HCT116 (cell line): ENCODE data around the gene RNF141. TPM values are rescaled to one million over a fixed set of nuclear protein-coding genes. Genes with fewer than 3 reads are reported as not detected.

Experiments
- ATAC-seq: fragments of 200-7000 bp; cut with Tn5 transposase; 2 replicates; pipeline ENCODE4 v1.9.1; 2020; ENCODE audit warnings: mild to moderate bottlenecking, moderate library complexity
- BruUV-seq: library from RNA; stranded (reverse); fragments of 400-500 nt; replicated peaks from 2 replicates; lab custom pipeline; 2021; lab: Mats Ljungman, UMichigan
- CTCF ChIA-PET: fragments of 300-600 bp; sonication (Branson Sonifier 250); formaldehyde crosslinking; loops from one replicate; lab custom pipeline; 2021; ENCODE audit warnings: antibody characterized with exemption; lab: Charles Lee
- POLR2A ChIA-PET: fragments of 300-600, 350-600 bp; sonication (Branson Sonifier 250); formaldehyde crosslinking; loops from one replicate; lab custom pipeline; 2021; ENCODE audit warnings: antibody characterized with exemption; lab: Charles Lee
- RAD21 ChIA-PET, 2 experiments: fragments of 300-600 bp; sonication (Branson Sonifier 250); formaldehyde crosslinking; loops; one replicate each; lab custom pipeline; 2023; ENCODE audit warnings: low total read pairs in 2 of 2; ENCODE audit not compliant: uncharacterized antibody in 2 of 2, unreplicated experiment in 2 of 2, low non-redundant PET in 1 of 2; lab: Charles Lee
- DNase-seq: peaks from one replicate; pipeline ENCODE4 v3.0.0-alpha.2; 2010; ENCODE audit warnings: low read depth, low spot score
- H2AFZ ChIP-seq: fragments of 200-600 bp; shearing (Covaris generic), sonication (generic); 2 replicates; pipeline ENCODE4 v1.6.1; 2017; ENCODE audit warnings: low read depth, mixed run types, mixed read lengths, antibody characterized with exemption, low read length; ENCODE audit not compliant: poor library complexity, severe bottlenecking
- H3K27ac ChIP-seq: 2 replicates; pipeline ENCODE4 v1.5.1; 2012; ENCODE audit warnings: low read depth, low read length
- H3K27me3 ChIP-seq: fragments of 200-600 bp; sonication (generic); 2 replicates; pipeline ENCODE4 v1.6.1; 2016; ENCODE audit warnings: mixed run types, low read length, mixed read lengths; ENCODE audit not compliant: insufficient read depth
- H3K36me3 ChIP-seq, 2 experiments: fragments of 200-500 bp in 1 of 2; fragments of 200-600 bp in 1 of 2; sonication (Bioruptor generic) in 1 of 2; sonication (generic) in 1 of 2; 2 replicates each; pipeline versions ENCODE4 v1.5.1 to v1.6.1; 2014 to 2016; ENCODE audit warnings: low read length in 2 of 2, inconsistent platforms in 1 of 2, mixed read lengths in 1 of 2, mixed run types in 1 of 2; ENCODE audit not compliant: insufficient read depth in 2 of 2, control insufficient read depth in 1 of 2
- H3K4me1 ChIP-seq, 2 experiments: fragments of 200-600 bp in 1 of 2; sonication (generic) in 1 of 2; 2 replicates each; pipeline versions ENCODE4 v1.5.1 to v1.6.1; 2012 to 2017; ENCODE audit warnings: low read length in 2 of 2, inconsistent platforms in 1 of 2, mild to moderate bottlenecking in 1 of 2, mixed read lengths in 1 of 2, mixed run types in 1 of 2, moderate library complexity in 1 of 2; ENCODE audit not compliant: insufficient read depth in 2 of 2, control insufficient read depth in 1 of 2
- H3K4me2 ChIP-seq: fragments of 200-600 bp; sonication (generic); 2 replicates; pipeline ENCODE4 v1.6.1; 2017; ENCODE audit warnings: mixed run types, low read length, mixed read lengths
- H3K4me3 ChIP-seq, 2 experiments: fragments of 200-600 bp in 1 of 2; sonication (generic) in 1 of 2; replicated peaks in 1 of 2; 2 replicates each; pipeline ENCODE4 v1.5.1; 2011 to 2016; ENCODE audit warnings: low read length in 2 of 2, control low read depth in 1 of 2, low read depth in 1 of 2, mild to moderate bottlenecking in 1 of 2, mixed read lengths in 1 of 2, mixed run types in 1 of 2
- H3K79me2 ChIP-seq: fragments of 200-600 bp; sonication (generic); 2 replicates; pipeline ENCODE4 v1.6.1; 2017; ENCODE audit warnings: mild to moderate bottlenecking, mixed run types, low read length, moderate library complexity, mixed read lengths; ENCODE audit not compliant: insufficient read depth
- H3K9ac ChIP-seq: fragments of 200-600 bp; sonication (generic); 2 replicates; pipeline ENCODE4 v1.6.1; 2016; ENCODE audit warnings: low read length, mixed read lengths
- H3K9me2 ChIP-seq: fragments of 200-600 bp; sonication (generic), shearing (Covaris generic); 2 replicates; pipeline ENCODE4 v1.6.1; 2017; ENCODE audit warnings: mixed run types, mild to moderate bottlenecking, moderate library complexity; ENCODE audit not compliant: insufficient read depth
- H3K9me3 ChIP-seq, 2 experiments: fragments of 200-500 bp in 1 of 2; fragments of 200-600 bp in 1 of 2; sonication (Bioruptor generic) in 1 of 2; sonication (generic) in 1 of 2; 2 replicates each; pipeline ENCODE4 v1.6.1; 2014 to 2017; ENCODE audit warnings: low read length in 2 of 2, mixed read lengths in 2 of 2, inconsistent platforms in 1 of 2, low read depth in 1 of 2, mild to moderate bottlenecking in 1 of 2, mixed run types in 1 of 2, moderate library complexity in 1 of 2; ENCODE audit not compliant: control insufficient read depth in 1 of 2, insufficient read depth in 1 of 2
- H4K20me1 ChIP-seq: fragments of 200-600 bp; sonication (generic), shearing (Covaris generic); 2 replicates; pipeline ENCODE4 v1.6.1; 2017; ENCODE audit warnings: mixed run types, mild to moderate bottlenecking, moderate library complexity; ENCODE audit not compliant: insufficient read depth
- CBX3 ChIP-seq: IDR thresholded peaks from 2 replicates; pipeline ENCODE4 v1.6.1; 2012; ENCODE audit warnings: low read depth
- EGR1 ChIP-seq: IDR thresholded peaks from 2 replicates; pipeline ENCODE4 v1.6.1; 2012; ENCODE audit warnings: low read depth
- EZH2phosphoT487 ChIP-seq: fragments of 200-600 bp; IDR thresholded peaks from 2 replicates; pipeline ENCODE4 v1.6.1; 2018; ENCODE audit warnings: antibody characterized with exemption, borderline replicate concordance
- FOSL1 ChIP-seq: IDR thresholded peaks from 2 replicates; pipeline ENCODE4 v1.6.1; 2012; ENCODE audit warnings: low read depth
- POLR2AphosphoS5 ChIP-seq: IDR thresholded peaks from 2 replicates; pipeline ENCODE4 v1.6.1; 2011; ENCODE audit warnings: mild to moderate bottlenecking, low read depth, low read length, moderate library complexity
- RAD21 ChIP-seq: IDR thresholded peaks from 2 replicates; pipeline ENCODE4 v1.6.1; 2012; ENCODE audit warnings: low read depth, mild to moderate bottlenecking
- SP1 ChIP-seq: IDR thresholded peaks from 2 replicates; pipeline ENCODE4 v1.6.1; 2012; ENCODE audit warnings: low read depth
- intact Hi-C: fragments of 100-400 bp; cut with micrococcal nuclease; formaldehyde crosslinking; loops from 2 replicates; pipeline ENCODE4 v1.10.0; 2022
- total RNA-seq: library from RNA; stranded (reverse); gene quantifications from one replicate; pipeline ENCODE4 v1.2.1, GENCODE V29; 2021; ENCODE audit not compliant: unreplicated experiment
- TF ChIP-seq, protein P1 (sequence below): IDR thresholded peaks from 2 replicates; pipeline ENCODE4 v1.6.1; 2012
- TF ChIP-seq, protein P2 (sequence below), 3 experiments: fragments of 200-600 bp in 1 of 3; sonication (generic) in 1 of 3; IDR thresholded peaks in 2 of 3; conservative IDR thresholded peaks in 1 of 3; 2 replicates each; pipeline ENCODE4 v1.5.1; 2012 to 2017; ENCODE audit warnings: low read depth in 2 of 3, low read length in 2 of 3, antibody characterized with exemption in 1 of 3, borderline replicate concordance in 1 of 3, control low read depth in 1 of 3, mild to moderate bottlenecking in 1 of 3, mixed read lengths in 1 of 3, mixed run types in 1 of 3, moderate library complexity in 1 of 3; ENCODE audit not compliant: insufficient read depth in 1 of 3
- TF ChIP-seq, protein P3 (sequence below): IDR thresholded peaks from 2 replicates; pipeline ENCODE4 v1.6.1; 2011; ENCODE audit warnings: mild to moderate bottlenecking, low read length, moderate library complexity; ENCODE audit not compliant: insufficient replicate concordance; ENCODE audit errors: extremely low read depth

RNF141 gene
- total RNA-seq, 1 experiment from 2014 or later: 133 TPM

DNA sequence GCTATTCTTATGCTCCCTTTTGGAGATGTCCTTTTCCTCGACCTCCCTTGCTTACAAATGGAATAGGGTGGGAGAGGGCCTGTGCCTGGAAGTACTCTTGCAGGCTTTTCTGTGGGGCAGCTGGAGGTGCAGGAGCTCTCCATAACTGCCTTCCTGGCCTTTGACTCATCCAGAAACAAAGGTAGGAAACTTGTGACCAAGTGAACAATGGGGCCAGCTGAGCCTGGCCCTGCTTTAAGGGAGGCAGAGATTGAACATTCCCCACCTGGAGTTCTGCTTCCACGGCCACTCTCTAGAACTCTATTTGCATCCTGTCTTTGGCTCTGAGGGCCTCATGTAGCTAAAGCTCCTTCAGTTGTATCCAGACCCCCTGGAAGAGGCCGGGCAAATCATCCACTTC is 32.6 kb upstream of the RNF141 start:
- intact Hi-C loops: no loop called here
- ATAC-seq: no peak
- DNase-seq: no peak
- BruUV-seq: no TSS peak
- Histone ChIP-seq H3K4me3 (no peak overlapping the region), H3K36me3 (no peaks in the 10 kb centered on the region), H3K9me2 (no peaks in the 10 kb centered on the region), H3K79me2 (no peaks in the 10 kb centered on the region), H3K9me3 (no peaks in the 10 kb centered on the region), H3K27ac (no peak overlapping the region), H3K4me2 (no peak overlapping the region), H2AFZ (no peak overlapping the region), H3K27me3 (no peaks in the 10 kb centered on the region)
- POLR2A ChIA-PET: no interaction called here
- TF ChIP-seq, protein P1, sequence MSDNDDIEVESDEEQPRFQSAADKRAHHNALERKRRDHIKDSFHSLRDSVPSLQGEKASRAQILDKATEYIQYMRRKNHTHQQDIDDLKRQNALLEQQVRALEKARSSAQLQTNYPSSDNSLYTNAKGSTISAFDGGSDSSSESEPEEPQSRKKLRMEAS: no peak
- TF ChIP-seq FOSL1 (no peak), EGR1 (no peak), RAD21 (no peak), SP1 (no peak), POLR2AphosphoS5 (no peak)
- TF ChIP-seq, protein P2, sequence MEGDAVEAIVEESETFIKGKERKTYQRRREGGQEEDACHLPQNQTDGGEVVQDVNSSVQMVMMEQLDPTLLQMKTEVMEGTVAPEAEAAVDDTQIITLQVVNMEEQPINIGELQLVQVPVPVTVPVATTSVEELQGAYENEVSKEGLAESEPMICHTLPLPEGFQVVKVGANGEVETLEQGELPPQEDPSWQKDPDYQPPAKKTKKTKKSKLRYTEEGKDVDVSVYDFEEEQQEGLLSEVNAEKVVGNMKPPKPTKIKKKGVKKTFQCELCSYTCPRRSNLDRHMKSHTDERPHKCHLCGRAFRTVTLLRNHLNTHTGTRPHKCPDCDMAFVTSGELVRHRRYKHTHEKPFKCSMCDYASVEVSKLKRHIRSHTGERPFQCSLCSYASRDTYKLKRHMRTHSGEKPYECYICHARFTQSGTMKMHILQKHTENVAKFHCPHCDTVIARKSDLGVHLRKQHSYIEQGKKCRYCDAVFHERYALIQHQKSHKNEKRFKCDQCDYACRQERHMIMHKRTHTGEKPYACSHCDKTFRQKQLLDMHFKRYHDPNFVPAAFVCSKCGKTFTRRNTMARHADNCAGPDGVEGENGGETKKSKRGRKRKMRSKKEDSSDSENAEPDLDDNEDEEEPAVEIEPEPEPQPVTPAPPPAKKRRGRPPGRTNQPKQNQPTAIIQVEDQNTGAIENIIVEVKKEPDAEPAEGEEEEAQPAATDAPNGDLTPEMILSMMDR (IDR thresholded peaks at IDR 0.05 in 2 of 3, conservative IDR thresholded peaks at IDR 0.05 in 1 of 3; ENCODE audit: borderline replicate concordance in 1 of 3, insufficient read depth in 1 of 3, low read depth in 2 of 3, low read length in 2 of 3): no peak
- TF ChIP-seq, all 23 proteins: peak for 0
- Histone ChIP-seq H3K4me1 (peaks cover 0 to 17% of the 10 kb centered on the region in 2 experiments; a peak in 2 of 4 replicates), H4K20me1 (no peaks in the 10 kb centered on the region), H3K9ac (no peak overlapping the region)
- ChIA-PET RAD21 (no interaction called here), CTCF (no interaction called here)

DNA sequence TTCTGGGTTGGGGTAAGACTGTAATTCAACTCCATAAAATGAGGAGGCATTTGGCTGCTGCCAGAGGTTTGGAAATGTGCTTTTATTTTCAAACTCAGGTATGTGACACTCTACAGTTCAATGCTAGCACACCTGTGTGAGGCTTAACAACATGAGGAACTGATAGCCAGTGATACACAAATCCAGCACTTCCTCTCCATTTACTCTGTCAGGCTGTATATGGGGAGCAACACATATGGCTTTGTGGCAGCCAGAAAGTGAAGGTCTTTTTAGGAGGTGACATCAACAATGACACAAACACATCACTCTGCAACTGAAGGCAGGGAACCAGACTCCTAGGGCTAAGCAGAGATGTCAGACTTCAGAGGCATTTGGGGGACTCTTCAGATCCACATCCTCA is 32.0 kb upstream of the RNF141 start:
- DNase-seq (no peak), ATAC-seq (no peak)
- peaks cover 0 to 17% of the 10 kb centered on the region in 2 experiments; a peak in 2 of 4 replicates for H3K4me1 ChIP-seq
- H3K9ac ChIP-seq: no peak overlapping the region
- no peak overlapping the region for H2AFZ ChIP-seq
- no TSS peak for BruUV-seq
- H3K9me2 ChIP-seq: no peaks in the 10 kb centered on the region
- H3K27me3 ChIP-seq: no peaks in the 10 kb centered on the region
- no peaks in the 10 kb centered on the region for H3K79me2 ChIP-seq
- H3K36me3 ChIP-seq: no peaks in the 10 kb centered on the region
- intact Hi-C loops: no loop called here
- no peak overlapping the region for H3K27ac ChIP-seq
- H3K4me2 ChIP-seq: no peak overlapping the region
- CTCF ChIA-PET: no interaction called here
- H4K20me1 ChIP-seq: no peaks in the 10 kb centered on the region
- RAD21 ChIA-PET: no interaction called here
- TF ChIP-seq EGR1: no peak
- TF ChIP-seq, protein P3, sequence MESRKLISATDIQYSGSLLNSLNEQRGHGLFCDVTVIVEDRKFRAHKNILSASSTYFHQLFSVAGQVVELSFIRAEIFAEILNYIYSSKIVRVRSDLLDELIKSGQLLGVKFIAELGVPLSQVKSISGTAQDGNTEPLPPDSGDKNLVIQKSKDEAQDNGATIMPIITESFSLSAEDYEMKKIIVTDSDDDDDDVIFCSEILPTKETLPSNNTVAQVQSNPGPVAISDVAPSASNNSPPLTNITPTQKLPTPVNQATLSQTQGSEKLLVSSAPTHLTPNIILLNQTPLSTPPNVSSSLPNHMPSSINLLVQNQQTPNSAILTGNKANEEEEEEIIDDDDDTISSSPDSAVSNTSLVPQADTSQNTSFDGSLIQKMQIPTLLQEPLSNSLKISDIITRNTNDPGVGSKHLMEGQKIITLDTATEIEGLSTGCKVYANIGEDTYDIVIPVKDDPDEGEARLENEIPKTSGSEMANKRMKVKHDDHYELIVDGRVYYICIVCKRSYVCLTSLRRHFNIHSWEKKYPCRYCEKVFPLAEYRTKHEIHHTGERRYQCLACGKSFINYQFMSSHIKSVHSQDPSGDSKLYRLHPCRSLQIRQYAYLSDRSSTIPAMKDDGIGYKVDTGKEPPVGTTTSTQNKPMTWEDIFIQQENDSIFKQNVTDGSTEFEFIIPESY: no peak
- no peak for TF ChIP-seq CBX3
- no peak for TF ChIP-seq EZH2phosphoT487
- no peaks in the 10 kb centered on the region for H3K9me3 ChIP-seq
- POLR2A ChIA-PET: no interaction called here
- H3K4me3 ChIP-seq: no peak overlapping the region
